CD4-positive, alpha-beta T cell treated with Interleukin-12 subunit alpha and Interleukin-12 subunit beta, for 1 hour (primary cell): ENCODE measurements around the gene SLC35G3.
A peak's percentile ranks its signal among the peaks of the same experiment; 100 is the strongest.
"Not testable (repeated sequence)": the region's sequence is repeated elsewhere in the genome, so short reads cannot be mapped to it uniquely, and the experiment has no call there.

Experiments
- DNase-seq: peaks from one replicate; pipeline ENCODE4 v3.0.0-alpha.2; 2020

SLC35G3 gene

DNA sequence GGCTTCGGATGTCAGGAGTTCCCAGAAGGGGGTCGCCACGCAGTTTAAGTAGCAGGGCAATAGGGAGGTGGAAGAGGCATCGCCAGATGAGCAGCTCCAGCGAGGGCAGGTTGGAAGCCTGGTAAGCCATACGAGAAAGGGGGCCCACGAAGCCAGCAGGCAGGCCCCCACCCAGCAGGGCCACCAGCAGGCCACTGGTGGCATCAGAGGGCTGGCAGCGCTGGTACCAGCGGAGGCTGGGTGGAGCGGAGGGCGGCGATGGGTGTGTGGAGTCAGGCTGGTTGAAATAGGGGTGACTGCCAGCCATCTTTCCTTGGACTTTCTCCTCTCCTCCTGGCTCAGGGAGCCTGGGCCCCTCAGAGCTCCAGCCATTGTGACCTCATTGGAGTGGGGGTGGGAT is at the start of gene SLC35G3:
Gene SLC35G3, minus strand, starts transcription at position 393 of the 400 bp plus-strand sequence. Its CDS starts 86 bp downstream, at position 307.
- not testable (repeated sequence) for DNase-seq

DNA sequence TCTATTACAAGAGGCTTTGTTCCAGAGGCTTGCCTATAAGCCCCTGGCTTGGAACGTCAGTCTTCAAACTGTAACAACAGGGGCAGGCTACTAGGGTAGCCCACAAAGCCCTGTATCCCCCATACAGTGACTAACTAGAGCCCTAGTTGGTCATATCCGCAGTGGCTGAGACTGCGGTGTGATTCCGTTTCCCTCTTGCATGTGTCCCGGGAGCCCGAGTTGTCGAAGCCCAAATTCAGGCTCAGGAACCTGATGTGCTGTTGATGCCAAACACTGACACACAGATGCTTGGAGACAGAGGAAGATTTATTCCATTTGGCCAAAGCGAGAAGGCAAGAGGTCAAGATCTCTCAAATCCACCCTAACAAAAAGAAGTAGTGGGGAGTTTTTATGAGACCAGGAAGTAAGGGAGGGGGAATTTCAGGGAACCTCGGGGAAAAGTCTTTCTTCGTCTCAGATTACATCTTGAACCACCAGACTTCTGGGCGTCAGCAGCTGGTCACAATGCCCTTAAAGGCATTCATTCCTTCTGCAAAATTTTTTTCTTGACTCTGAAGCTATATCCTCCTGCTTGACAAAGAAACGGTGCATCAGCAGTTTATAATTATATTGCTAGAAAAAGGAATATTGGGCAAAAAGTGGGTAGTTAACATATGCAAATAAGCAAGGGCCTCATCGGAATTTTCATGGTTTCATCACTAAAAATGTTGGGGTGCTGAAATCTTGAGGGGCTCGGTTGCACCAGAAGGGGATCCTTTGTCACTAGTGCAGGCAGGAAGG is 49.6 kb upstream of the SLC35G3 start:
- DNase-seq: peak; percentile 57

DNA sequence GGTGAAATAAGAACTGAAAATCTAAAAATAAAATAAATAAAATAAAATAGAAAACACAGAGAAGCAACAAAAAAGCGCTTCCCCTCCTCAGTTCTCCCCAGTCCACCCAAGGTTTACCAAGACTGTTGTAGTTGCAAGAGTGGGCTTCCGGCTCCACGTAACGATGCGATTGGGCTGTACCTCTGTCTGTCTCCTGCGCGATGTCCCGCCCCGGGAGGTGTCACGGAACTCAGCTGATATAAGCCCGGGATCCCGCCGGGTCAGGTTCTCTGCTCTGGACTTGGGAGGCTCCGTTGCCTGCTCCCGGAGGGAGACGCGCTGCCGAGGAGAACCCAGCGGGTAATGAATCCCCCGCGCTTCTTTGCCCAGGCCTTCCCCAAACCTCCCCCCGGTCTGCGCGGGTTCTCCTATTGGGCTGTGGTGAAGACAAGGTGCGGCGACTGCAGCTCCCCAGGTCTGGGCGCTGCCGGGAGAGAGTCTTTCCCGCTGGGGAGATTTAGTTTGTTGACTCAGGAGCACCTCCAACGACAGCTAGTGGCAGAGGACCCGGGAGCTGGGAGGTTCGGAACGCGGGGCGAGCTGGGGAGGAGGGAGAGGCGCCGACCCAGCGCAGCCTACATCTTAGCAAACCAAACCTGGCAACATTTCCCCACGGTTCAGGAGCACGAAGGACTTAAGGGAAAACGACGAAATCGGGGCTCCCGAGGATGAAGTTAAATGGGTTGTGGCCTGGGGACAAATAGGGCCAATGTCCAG is 48.8 kb upstream of the SLC35G3 start, which contains the start of gene SLFN5:
Gene SLFN5, plus strand, starts transcription at position 268 of the 756 bp plus-strand sequence. CDS start 15,619 bp downstream, outside the sequence.
- peak; percentile 95 for DNase-seq

DNA sequence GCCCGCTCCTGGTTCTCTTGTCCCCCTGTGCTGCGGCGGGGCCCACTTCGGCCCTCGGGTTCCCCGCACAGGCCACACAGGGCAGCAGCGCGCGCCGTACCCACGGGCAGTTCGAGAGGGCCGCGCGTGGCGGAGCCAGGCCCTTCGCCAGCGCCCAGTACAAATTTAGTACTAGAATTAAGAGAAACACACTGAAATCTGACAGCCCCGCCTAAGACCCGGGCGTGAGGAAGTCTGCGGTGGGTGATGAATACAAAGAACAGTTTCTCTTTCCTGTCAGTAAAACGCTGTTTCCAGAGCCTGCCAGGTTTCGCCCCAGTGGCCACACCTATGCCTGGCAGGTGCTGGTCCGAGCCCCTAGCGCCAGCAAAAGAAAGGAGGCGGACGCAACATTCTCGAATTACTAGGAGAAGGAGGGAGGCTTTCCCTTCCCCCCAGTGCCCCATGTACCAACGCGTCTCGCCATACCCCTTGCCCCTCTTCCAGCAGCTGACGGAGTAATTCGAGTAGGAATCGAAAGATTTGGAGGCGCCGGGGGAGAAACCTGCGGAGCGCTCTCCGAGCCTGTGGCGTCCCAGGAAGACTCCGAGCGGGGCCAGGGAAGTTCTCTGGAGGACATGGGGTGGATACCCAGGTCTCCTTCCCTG is 48.1 kb upstream of the SLC35G3 start:
- peak; percentile 90 for DNase-seq

DNA sequence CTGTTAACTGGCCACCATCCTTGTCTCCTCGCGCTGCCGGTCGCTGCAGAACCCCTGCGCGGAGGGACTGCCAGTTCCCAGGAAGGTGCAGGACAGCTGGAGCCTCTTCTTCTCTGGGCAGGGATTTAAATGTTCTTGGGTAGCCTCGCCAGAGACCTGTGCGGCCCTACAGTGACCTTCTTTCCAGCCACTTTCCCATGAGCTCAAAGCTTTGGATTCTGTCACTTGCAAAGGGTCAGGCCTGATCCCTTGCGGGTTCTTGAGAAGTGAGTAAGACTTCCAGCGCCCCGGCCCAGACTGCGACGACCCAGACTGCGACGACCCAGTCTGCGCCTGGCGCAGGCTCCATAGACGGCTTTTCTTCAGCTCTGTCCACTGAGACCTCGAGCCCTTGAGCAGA is 47.3 kb upstream of the SLC35G3 start:
- DNase-seq: peak; percentile 27

DNA sequence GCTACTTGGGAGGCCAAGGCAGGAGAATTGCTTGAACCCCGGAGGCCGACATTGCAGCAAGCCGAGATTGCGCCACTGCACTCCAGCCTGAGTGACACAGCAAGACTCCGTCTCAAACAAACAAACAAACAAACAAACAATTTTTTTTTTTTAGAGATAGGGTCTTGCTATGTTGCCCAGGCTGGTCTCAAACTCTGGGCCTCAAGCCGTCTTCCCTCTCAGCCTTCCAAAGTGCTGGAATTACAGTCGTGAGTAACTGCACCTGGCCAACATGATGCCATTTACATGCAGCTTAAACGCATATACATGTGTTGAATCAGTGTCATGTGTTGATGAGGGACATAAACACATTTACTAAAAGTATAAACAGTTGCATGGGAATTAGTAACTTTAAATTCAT is 46.7 kb upstream of the SLC35G3 start:
- DNase-seq: no peak

DNA sequence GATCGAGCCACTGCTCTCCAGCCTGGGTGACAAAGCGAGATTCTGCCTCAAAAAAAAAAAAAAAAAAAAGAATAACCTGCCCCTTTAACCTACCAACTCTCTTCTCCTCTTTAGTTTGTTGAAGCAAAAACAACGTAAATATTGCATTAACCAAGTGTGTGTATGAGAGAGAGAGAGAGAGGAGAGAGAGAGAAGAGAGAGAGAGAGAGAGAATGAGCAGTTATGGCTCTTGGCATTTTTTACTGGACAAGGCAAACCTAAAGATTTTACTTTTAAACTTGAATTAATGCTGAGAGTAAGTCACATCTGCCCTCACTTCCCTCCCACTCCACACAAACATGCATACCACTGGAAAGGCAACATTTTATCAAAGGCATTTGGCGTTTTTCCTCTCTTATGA is 45.6 kb upstream of the SLC35G3 start:
- DNase-seq: no peak

DNA sequence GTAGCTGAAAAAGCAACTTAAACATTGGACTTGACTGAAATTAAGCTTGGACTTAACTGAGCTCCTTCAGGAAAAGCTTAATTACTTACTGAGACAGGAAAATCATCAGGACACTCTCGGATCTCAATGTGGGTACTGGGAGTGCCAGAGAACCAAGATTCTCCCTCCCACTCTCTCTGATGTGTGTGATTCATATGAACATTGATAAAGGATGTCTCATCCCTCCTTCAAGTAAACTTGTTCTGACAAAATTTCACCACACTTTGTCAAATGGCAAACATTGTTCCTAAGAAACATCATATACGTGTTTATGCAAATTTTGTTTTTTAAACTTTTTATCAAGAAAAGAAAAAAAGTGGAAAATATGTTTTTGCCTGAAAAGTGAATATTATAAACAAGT is 44.6 kb upstream of the SLC35G3 start:
- DNase-seq: peak; percentile 24

- DNase-seq: no peak
These were observed 42.6 kb upstream of the SLC35G3 start for GRCh38 chr17:35236821-35237220.

DNA sequence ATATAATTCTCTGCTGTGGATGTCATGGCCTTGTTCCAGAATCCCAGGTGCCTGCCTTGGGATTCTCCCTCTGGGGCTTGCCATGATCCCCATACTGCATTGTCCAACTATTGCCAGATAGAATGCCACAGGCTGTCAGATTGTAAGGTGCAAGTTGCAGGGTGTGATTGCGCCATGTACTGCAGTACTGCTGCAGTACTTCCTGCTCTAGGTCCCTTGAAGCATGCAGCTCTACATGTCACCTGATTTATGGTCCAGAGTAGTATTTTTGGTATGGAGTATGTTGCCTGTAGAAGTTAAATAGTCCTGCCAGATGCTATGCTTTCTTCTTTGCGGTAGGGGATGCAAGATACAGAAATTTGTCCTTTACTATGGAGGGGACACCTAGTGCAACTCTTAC is 41.7 kb upstream of the SLC35G3 start:
- DNase-seq: no peak

GRCh38 chr17:35235289-35235688 is 41.1 kb upstream of the SLC35G3 start:
- DNase-seq: no peak

DNA sequence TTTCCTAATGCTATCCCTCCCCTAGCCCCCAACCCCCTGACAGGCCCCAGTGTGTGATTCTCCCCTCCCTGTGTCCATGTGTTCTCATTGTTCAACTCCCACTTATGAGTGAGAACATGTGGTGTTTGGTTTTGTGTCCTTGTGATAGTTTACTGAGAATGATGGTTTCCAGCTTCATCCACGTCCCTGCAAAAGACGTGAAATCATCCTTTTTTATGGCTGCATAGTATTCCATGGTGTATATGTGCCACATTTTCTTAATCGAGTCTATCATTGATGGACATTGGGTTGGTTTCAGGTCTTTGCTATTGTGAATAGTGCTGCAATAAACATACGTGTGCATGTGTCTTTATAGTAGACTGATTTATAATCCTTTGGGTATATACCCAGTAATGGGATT is 40.1 kb upstream of the SLC35G3 start:
- not testable (repeated sequence) for DNase-seq

GRCh38 chr17:35229638-35230037 is 35.4 kb upstream of the SLC35G3 start:
- DNase-seq: no peak

DNA sequence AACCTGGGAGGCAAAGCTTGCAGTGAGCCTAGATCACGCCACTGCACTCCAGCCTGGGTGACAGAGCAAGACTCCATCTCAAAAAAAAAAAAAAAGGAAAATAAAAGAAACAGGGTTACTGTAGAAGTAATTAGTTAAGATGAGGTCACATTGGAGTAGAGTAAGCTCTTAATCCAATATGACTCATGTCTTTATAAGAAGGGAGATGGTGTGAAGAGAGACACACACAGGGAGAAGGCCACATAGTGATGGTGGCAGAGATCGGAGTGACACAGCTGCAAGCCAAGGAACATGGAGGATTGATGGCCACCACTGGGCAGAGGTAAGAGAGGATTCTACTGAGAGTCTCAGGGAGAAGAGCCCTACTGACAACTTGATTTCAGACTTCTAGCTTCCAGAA is 33.4 kb upstream of the SLC35G3 start:
- no peak for DNase-seq

- DNase-seq: no peak
These were observed 30.2 kb upstream of the SLC35G3 start for GRCh38 chr17:35224436-35224835.

DNA sequence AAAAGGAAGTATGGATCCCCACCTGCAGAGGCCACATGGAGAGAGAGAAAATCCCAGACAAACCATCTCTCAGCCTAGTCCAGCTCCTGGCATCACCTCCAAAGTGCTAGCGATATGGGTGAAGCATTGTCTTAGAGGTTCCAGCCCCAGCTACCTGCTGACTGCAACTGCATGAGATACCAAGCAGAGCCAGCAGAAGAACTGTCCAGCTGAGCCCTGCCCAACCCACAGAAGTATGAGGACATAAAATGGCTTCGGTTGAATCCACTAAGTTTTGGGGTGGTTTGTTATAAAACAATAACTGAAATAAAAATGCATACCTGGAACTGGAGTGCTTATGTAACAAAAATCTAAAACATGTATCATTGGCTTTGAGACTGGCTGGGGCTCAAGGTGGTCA is 28.3 kb upstream of the SLC35G3 start:
- no peak for DNase-seq

DNA sequence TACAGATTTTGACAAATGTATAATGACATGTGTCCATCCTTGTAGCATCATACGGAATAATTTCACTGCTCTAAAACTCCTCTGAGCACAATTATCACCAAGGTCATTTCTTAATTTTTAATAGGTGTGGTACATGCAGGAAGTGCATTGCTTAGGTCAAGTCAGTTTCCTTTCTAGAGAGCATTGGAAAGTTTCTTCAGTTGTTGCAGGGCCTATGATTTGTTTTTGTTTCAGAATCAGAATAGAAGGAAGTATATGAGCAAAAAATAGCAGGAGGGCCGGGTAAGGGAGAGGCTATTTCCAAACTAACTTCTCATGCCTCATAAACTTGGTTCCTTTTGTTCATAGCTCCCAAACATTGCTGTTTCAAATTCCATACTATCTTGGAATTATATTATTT is 24.7 kb upstream of the SLC35G3 start:
- DNase-seq: peak; percentile 23

- DNase-seq: no peak
These were observed 22.9 kb upstream of the SLC35G3 start for GRCh38 chr17:35217107-35217506.

GRCh38 chr17:35214631-35215273 is 20.6 kb upstream of the SLC35G3 start:
- peak; percentile 50 for DNase-seq

- DNase-seq: peak; percentile 85
These were observed 20.0 kb upstream of the SLC35G3 start for GRCh38 chr17:35214192-35214591.

DNA sequence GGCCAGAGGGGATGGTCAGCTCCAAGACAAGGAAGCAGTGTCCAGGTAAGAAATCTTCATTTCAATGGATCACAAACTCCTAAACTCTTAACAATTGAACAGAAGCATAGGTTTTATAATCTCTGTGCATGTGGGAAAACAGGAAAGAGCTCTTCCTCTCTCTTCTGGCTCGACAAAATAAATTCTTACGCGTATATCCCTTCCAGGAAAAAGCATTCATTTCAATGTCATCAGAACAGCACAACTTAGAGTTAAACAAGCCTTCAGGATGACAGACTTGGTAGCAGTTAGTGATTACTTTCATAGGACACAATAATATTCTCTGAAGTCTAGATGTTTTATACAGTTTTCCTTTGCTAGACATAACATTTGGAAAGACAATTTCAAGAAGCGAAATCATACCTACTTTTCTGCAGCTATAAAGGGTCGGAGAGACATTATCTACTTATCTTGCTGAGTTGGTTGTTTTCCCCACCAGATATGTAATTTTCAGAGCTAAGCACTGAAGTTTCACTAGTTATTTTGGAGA is 19.3 kb upstream of the SLC35G3 start:
- no peak for DNase-seq

- DNase-seq: no peak
These were observed 18.5 kb upstream of the SLC35G3 start for GRCh38 chr17:35212668-35213067.

GRCh38 chr17:35210741-35211140 is 16.5 kb upstream of the SLC35G3 start:
- peak; percentile 45 for DNase-seq
